GM21576 (cell line): Measurements from ENCODE around the gene LRRC18.

Source experiments
- ATAC-seq: cut with Tn5 transposase; IDR thresholded peaks from one replicate; pipeline ENCODE4 v1.9.1; 2021; ENCODE audit warnings: mild to moderate bottlenecking, moderate library complexity; ENCODE audit not compliant: unreplicated experiment

The LRRC18 gene

GRCh38 chr10:48923748-48924147, 15.9 kb downstream of the LRRC18 start:
- ATAC-seq, result no peak

GRCh38 chr10:48913674-48914073, 26.0 kb downstream of the LRRC18 start:
- ATAC-seq, result no peak

DNA sequence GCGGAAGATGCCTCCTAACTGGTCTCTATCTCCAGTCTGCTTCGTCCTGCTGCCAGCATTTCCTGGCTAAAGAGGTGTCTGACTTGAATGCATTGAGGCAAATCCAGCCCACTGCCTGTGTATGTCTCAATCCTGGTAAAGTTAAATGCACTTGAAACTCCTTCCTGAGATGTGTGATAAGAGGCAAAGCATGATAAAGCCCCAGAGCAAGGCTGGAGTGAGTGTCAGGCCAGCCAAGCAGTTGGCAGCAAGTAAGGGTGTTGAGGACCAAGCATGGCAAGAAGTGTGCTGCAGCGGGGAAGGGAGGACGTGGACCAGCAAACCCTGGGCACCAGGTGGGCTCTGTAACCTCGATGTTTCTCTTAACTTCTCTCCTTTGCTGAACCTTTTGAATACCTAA, 29.1 kb downstream of the LRRC18 start:
- ATAC-seq, result no peak

DNA sequence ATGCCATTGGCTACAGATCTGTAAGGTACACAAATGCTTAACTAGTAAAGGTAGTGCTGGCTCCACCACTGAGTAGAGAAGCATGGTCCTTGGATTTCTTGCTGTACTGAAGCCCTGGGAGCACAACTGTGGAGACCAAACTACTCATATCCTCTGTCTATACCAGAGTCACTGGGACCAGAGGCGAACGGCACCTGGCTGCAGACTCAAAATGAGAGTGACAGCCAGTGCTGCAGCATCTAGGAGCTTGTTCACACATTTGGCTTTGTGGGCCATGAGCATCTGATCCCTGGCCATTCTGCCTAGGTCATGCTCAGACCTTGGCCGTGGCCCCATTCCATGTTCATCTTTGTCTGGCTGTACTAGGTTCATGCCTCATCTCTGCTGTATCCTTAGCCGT, 31.9 kb downstream of the LRRC18 start:
- no peak for ATAC-seq

GRCh38 chr10:48906841-48907240, 32.8 kb downstream of the LRRC18 start:
- no peak for ATAC-seq

- no peak for ATAC-seq
Observed at GRCh38 chr10:48905311-48905710, 34.3 kb downstream of the LRRC18 start.

DNA sequence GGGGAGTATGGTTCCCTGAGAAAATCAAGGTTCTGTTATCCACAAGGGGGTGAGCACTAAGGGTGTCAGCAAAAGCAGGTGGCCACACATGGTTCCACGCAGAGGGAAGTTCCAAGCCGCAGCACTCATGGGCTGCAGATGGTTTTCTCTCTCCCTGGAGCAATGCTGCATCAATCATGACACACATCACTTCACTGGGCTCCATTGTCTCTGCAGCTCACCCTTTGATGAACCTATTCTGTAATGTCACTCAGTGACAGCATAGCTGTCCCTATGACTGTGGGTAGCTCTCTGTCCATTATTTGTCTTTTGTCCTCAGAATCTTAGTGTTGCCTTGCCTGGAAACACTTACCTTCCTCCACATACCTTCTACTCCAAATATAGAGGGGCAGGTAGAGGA, 34.8 kb downstream of the LRRC18 start:
- ATAC-seq, result no peak

DNA sequence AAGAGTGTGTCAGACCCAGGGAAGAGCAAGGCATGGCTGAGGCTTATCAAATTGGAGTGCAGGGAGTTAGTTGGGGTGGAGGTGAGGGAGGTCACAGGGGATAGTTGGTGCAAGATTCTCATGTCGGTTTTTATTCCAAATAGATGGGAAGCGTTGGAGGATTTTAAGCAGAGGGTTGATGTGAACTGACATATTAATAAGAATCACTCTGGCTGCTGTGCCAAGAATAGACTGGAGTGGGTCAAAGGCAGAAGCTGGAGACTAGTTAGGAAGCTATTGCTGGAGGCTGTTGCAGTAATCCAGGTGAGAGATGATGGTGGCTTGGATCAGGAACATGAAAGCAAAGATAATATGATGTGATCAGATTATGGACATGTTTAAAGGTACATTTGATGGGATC, 36.5 kb downstream of the LRRC18 start:
- ATAC-seq, result no peak

DNA sequence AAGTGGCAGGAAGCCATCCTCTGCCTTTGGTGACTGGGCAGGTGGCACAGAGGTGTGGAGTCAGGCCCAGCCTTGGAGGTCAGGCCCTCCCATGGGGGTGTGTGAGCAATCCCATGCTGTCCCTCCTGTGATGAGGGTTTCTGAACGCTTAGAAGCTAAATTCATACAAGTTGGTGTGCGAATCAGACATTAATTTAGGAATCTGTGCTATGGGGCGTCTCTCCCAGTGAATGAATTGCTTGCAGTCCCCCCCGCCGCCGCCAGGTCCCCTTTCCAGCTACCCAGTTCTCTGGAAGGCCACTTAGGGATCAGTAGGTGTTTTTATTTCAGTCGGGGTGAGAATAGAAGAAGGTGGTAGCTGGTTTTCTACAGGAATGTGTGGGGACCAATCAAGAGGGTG, 37.5 kb downstream of the LRRC18 start:
- ATAC-seq, result no peak

- ATAC-seq, result no peak
Observed at GRCh38 chr10:48901319-48901718, 38.3 kb downstream of the LRRC18 start.

DNA sequence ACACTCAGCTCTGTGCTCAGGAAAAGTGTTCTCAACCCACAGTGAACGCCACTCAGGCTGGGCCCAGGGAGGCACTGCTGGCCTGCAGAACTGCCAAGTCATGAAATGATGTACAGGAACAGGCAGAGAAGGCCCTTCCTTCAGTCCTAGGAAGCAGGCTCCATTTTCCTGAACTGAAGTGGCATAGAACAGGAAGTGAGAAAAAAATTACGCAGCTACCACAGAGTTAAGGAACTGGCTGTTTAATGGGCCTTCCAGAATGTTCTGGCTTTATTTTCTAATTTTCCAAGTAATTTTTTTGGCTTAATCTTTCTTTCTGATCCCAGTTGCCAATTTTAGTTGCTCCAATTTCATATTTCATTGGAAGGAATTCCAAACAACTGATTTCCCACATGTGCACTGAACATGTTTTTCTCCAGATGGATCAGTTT, 39.3 kb downstream of the LRRC18 start:
- no peak for ATAC-seq

- no peak for ATAC-seq
Observed at GRCh38 chr10:48899781-48900180, 39.9 kb downstream of the LRRC18 start.

GRCh38 chr10:48898426-48898825, 41.2 kb downstream of the LRRC18 start:
- no peak for ATAC-seq

- no peak for ATAC-seq
Observed at GRCh38 chr10:48897441-48897790, 42.2 kb downstream of the LRRC18 start.

GRCh38 chr10:48896756-48897440, 42.7 kb downstream of the LRRC18 start:
- ATAC-seq, result no peak

- no peak for ATAC-seq
Observed at GRCh38 chr10:48895803-48896195, 43.8 kb downstream of the LRRC18 start.

GRCh38 chr10:48894911-48895802, 44.5 kb downstream of the LRRC18 start:
- no peak for ATAC-seq

DNA sequence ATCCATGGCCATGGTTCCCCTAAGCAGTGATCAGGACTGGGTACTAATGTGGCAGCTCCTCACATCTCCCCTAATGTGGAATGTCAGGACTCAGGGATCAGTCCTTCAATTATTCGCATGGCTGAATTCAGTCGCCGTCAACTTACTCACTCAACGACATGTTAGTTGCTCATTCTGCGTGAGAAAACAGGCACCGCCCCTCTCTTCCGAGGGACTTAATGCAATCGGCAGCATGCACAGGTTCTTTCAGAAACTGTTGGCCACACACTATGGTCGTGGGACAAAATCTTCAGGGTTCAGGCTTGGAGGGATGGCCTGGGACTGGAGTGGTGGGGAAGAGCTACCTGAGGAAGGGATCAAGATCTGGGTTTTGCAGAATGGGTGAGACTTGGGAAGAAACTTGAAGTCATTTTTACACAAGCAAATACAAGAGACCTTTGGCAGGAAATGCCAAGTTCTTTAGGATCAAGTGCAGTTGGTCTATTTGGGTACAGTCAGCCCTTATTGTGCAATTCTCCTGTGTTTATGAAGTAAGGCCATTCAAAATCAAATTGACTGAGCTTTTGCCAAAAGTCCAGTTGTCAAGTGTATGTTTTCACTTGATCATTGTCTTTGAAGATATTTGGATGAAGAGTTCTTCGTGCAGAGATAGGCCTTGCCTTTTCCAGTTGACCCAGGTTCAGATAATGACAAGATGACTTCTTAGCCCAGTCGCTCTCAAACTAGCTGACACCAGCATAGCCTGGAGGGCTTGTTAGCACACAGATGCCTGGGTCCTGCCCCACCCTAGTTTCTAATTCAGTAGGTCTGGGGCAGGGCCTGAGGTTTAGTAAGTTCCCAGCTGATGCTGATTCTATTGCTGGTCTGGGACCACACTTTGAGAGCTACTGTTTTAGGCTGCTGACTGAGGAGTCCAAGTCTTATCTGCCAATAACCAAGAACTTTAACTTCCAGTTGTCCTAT, 48.5 kb downstream of the LRRC18 start:
- ATAC-seq, result no peak

DNA sequence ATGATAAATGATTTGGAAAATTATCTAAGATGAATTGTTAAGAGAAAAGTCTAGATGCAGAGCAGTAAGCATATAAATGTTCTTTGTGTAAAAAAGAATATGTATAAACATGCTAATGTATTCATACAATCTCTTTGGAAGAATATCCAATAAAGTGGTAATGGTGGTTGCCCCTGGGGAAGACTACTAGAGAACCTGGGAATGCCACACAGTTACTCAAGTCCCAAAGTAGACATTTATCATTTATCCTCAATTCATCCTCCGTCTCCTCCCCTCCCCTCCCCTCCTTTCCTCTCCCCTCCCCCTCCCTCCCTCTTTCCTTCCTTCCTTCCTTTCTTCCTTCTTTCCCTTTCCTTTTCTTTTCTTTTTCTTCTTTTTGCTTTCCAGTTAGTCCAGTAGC, 51.7 kb downstream of the LRRC18 start:
- ATAC-seq, result no peak

DNA sequence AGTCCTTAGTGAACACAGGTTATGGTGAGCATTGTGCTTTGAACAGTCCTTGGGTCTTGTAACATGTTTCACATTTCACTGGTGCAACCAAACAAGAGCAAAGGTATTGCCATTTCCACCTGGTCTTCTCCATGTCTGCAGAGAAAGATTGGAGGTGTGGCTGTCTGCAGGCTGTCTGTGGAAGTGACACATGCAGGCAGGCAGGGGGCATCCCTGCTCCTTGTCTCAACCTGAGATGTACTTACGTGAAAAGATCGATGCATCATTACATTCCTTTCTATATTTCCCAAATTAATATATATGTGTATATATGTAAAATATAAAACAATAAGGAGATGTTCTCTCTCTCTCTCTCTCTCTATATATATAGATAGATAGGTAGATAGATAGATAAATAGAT, 54.3 kb downstream of the LRRC18 start:
- ATAC-seq, result no peak
